Stimulated activated CD4-positive, alpha-beta T cell treated with anti-CD3 and anti-CD28 coated beads, Interleukin-2, amount 100 ng/mL, for 4 hours (primary cell): ENCODE data around the gene TLE3.
"Not testable (repeated sequence)": the region's sequence is repeated elsewhere in the genome, so short reads cannot be mapped to it uniquely, and the experiment has no call there.

Experiments used
- DNase-seq: peaks from one replicate; pipeline ENCODE4 v3.0.0-alpha.2; 2020; ENCODE audit warnings: low read depth

Gene TLE3

DNA sequence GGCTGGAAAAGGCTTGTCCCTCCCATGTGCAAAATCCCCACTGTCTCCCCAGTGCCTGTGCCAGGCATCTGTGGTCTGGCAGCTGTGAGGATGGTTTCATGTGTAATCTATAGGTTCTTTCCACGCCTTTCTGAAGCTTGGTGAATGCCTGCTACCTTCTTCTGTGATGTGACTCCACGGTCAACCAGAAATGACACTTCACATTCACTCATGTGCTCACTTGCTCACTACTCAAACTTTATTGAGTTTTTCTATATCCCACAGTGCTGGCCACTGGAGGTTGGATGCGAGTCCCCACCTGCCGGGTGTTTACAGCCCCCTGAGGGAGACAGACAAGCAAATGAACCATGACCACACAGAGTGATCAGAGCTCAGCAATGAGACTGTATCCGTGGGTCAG, 27.9 kb upstream of the TLE3 start:
- DNase-seq = no peak

DNA sequence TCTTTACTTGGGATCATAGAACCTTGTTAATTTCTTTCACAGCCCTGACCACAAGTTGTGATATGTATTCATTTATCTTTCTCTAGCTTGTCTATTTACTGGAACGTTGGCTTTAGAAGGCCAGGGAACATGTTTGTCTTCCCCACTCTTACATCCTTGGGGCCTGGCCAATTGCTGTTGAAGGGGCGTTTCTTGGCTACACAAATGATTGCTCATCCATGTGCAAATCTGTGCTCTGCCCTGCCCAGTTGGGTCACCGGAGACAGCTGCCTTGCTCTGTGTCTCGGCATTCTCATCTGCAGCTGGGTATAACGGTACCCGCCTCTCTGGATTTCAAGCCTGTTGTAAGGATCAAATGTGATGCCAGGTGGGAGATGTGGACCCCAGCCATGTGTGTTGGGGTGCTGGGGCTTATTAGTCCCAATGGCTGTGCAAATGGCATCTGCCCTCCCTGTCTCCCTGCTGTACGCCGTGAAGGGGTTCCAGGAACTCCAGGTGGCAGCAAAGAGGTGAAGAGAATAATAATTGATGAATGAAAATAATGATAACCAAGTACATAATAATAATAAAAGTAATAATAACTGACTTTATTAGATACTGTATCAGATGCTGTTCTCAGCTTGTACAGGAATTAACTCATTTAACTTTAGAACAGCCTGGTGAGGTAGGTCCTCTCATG, 24.0 kb upstream of the TLE3 start:
- no peak for DNase-seq

- DNase-seq = no peak
Observed at GRCh38 chr15:70120958-70121623, 23.4 kb upstream of the TLE3 start.

- no peak for DNase-seq
Observed at GRCh38 chr15:70119911-70120508, 22.3 kb upstream of the TLE3 start.

DNA sequence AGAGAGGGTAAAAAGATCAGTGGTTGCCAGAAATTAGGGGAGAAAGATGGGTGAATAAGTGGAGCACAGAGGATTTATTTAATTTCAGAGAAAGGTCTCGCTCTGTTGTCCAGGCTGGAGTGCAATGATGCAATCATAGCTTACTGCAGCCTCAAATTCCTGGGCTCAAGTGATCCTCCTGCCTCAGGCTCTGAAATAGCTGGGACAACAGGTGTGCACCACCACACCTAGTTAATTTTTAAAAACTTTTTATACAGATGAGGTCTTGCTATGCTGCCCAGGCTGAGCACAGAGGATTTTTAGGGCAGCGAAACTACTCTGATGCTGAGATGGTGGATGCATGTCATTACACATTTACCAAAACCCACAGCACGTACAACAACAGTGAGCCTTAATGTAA, 20.9 kb upstream of the TLE3 start:
- no peak for DNase-seq

DNA sequence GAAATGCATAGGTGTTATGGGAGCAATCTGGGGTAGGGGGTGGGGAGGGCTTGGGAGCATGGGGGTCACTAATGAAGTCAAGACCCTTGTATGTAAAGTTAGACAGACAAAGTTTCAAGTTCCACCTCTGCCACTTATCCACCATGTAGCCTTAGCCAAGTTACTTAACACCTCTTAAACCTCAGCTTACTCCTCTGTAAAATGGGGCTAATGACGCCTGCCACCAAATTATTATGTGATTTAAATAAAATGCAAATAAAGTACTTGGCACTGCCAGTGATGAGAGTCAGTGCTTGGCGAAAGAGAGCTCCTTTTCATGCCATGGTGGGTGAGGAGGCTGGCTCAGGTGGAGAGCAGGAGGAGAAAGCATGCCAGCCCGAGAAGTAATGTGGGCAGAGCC, 18.6 kb upstream of the TLE3 start:
- DNase-seq = no peak

GRCh38 chr15:70114221-70114620, 16.5 kb upstream of the TLE3 start:
- no peak for DNase-seq

DNA sequence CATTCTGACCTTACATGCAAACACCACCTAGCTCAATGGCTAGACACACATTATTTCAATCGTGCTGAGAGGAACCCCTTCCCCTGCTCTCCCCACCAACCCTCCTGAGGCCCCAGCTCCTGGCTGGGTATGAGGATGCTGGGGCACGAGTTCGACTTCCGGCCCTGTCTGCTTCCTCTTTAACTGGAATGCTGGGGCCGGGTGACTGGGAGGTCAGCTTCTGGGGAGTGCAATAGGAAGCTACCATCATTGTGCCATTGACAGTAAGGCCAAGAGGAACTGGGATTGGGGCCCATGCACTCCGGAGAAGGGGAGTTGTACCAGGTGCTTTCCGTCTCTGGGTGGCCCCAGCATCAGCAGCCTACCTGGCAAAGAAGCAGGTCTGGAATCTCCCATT, 15.6 kb upstream of the TLE3 start:
- no peak for DNase-seq

DNA sequence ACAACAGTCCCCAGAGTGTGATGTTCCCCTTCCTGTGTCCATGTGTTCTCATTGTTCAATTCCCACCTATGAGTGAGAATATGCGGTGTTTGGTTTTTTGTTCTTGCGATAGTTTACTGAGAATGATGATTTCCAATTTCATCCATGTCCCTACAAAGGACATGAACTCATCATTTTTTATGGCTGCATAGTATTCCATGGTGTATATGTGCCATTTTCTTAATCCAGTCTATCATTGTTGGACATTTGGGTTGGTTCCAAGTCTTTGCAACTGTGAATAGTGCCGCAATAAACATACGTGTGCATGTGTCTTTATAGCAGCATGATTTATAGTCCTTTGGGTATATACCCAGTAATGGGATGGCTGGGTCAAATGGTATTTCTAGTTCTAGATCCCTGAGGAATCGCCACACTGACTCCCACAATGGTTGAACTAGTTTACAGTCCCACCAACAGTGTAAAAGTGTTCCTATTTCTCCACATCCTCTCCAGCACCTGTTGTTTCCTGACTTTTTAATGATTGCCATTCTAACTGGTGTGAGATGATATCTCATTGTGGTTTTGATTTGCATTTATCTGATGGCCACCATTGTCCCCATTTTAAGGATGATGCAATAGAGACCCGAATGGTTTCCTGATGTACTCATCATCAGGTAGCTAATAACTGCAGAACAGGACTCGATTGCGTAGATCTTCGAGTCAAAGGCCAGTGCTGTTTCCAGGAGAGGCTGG, 15.0 kb upstream of the TLE3 start:
- DNase-seq = not testable (repeated sequence)

DNA sequence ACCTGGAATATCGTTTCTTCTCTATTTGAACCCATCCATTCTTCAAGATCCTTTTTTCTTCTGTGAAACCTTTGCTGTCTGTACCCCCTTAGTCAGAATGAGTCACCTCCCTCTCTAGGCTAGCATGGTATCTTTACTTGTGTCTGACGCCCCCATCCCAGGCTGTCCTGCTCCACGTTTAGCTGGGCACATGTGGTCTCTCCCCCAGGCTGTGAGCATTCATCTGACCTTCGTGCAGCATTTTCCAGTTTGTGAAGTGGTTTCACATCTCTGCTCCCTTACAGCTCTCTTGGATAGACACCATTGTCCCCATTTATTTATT, 14.3 kb upstream of the TLE3 start:
- DNase-seq = no peak

- no peak for DNase-seq
Observed at GRCh38 chr15:70111203-70112073, 13.7 kb upstream of the TLE3 start.

- DNase-seq = no peak
Observed at GRCh38 chr15:70109978-70110377, 12.3 kb upstream of the TLE3 start.

- no peak for DNase-seq
Observed at GRCh38 chr15:70109531-70109930, 11.8 kb upstream of the TLE3 start.

GRCh38 chr15:70103880-70104626, 6.3 kb upstream of the TLE3 start:
- DNase-seq = no peak

DNA sequence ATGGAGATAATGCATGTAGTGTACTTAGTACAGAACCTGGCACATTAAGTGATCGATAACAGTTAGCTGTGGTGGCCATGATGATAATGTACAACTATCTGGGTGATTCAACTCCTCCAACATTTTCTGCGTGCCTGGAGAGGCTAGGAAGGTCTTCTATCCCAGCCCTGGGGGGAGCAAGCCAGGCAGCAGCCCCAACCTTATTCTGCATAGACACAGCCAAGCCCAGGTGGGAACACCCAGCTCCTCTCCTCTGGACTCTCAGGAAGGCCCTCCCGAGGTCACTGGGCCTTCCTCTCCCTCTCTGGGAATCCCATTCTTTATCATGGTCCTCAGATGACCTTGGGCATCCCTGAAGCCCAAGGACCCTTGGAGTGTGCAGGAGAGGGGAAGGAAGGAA, 5.1 kb upstream of the TLE3 start:
- DNase-seq = no peak

GRCh38 chr15:70101459-70102113, 3.9 kb upstream of the TLE3 start:
- no peak for DNase-seq

DNA sequence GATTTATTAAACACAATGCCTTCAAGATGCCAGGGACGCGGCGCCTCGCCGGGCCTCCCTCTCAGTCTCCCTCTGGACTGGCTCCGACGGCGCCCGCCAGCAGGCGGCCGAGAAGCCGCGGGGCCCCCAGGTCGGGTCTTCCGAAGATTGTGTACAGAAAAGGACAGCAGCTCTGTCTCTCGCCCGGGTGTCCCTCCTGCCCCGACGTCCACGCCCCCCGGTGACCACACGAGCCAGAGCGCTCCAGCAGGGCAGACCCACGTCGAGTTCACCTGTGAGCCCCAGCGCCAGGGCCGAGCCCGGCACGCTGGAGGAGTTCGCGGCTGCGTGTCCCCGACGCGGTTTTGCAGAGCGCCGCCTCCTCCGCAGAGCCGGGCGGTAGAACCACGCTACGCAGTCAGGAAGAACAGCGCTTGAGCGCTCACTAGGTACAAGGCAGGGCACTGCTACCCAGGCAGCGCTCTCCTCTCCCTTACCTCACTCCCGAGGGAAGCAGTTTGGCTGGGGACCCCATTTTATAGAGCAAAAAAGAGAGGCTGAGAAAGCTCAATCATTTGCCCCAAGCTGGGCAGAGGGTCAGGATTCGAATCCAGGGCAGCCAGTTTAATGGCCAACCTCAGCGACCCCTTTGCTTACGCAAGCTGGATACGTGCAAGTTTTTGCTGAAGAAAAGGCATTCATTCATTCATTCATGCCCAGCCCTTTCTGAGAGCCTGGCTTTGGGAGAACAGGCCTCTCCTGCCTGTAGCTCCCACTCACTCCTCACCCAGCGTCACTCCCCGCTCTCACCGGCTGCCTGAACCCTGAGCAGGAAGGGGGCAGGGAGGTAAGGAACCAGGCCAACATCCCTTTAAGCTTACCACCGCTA, 3.0 kb upstream of the TLE3 start:
- peak; percentile 55 for DNase-seq

- no peak for DNase-seq
Observed at GRCh38 chr15:70099967-70100473, 2.3 kb upstream of the TLE3 start.

DNA sequence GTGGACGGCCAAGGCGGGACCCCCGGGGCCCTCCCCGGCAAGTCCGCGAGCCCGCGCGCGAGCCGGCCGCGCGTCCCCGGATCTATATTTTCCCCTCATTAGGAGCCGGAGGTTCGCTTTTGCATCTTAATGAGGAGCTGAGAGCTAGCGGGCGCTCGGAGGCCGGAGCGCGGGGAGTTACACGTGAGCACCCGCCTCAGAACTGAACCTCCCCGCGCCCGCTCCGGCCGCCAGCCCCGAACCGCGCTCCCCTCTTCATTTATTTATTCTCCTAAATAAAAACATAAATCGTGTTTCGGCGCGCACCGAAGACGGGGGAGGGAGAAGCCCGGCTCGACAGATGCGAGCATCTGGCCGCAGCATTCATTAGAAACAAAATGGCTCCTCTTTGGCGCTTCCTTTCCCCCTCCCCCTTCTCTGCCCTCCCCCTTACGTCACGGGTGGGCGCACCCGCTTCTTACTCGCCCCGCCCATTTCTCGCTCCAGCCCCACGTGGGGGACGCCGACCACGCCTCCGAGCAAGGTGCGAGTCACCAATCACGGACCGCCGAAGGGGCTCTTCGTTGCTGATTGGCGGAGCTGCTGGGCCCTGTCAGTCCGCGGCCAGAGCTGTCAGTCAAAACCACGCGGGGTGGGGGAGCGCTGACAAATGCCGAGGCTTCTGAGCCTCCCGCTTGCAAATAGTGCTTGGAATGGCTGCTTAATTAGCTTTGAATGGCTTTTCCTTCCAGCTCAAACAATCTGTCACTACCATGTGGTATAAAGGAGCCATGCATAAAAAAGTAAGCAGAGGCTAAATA, 1.6 kb upstream of the TLE3 start:
- peak; percentile 100 for DNase-seq
